ENCODE measurements around the gene KLHL21.
"Not testable (repeated sequence)": the region's sequence is repeated elsewhere in the genome, so short reads cannot be mapped to it uniquely, and the experiment has no call there.

The KLHL21 gene

GRCh38 chr1:6602669-6603237 is at the start of gene KLHL21:
Gene KLHL21 (minus strand): TSS chr1:6602869. CDS start chr1:6602817, 52 bp downstream.
- peak; percentile 76 for DNase-seq

- DNase-seq: no peak
Measured at GRCh38 chr1:6651909-6652308, 49.2 kb upstream of the KLHL21 start.

GRCh38 chr1:6648556-6648955 is 45.9 kb upstream of the KLHL21 start:
- no peak for DNase-seq

GRCh38 chr1:6646499-6647148 is 44.0 kb upstream of the KLHL21 start:
- no peak for DNase-seq

- no peak for DNase-seq
Measured at GRCh38 chr1:6645018-6645417, 42.3 kb upstream of the KLHL21 start.

GRCh38 chr1:6640867-6641266 is 38.2 kb upstream of the KLHL21 start:
- DNase-seq: not testable (repeated sequence)

GRCh38 chr1:6638226-6638625 is 35.6 kb upstream of the KLHL21 start:
- no peak for DNase-seq

- no peak for DNase-seq
Measured at GRCh38 chr1:6637770-6638169, 35.1 kb upstream of the KLHL21 start.

- not testable (repeated sequence) for DNase-seq
Measured at GRCh38 chr1:6636778-6637177, 34.1 kb upstream of the KLHL21 start.

GRCh38 chr1:6635910-6636760 is 33.5 kb upstream of the KLHL21 start:
- DNase-seq: no peak

- no peak for DNase-seq
Measured at GRCh38 chr1:6635161-6635909, 32.7 kb upstream of the KLHL21 start.

GRCh38 chr1:6634371-6635052 is 31.8 kb upstream of the KLHL21 start:
- no peak for DNase-seq

GRCh38 chr1:6632588-6633514 is 30.2 kb upstream of the KLHL21 start:
- no peak for DNase-seq

- no peak for DNase-seq
Measured at GRCh38 chr1:6631058-6631457, 28.4 kb upstream of the KLHL21 start.

GRCh38 chr1:6630027-6630426 is 27.4 kb upstream of the KLHL21 start:
- no peak for DNase-seq

- no peak for DNase-seq
Measured at GRCh38 chr1:6628971-6629479, 26.4 kb upstream of the KLHL21 start.

GRCh38 chr1:6627841-6628545 is 25.3 kb upstream of the KLHL21 start:
- DNase-seq: no peak

GRCh38 chr1:6627031-6627430 is 24.4 kb upstream of the KLHL21 start:
- no peak for DNase-seq

- no peak for DNase-seq
Measured at GRCh38 chr1:6625584-6626149, 23.0 kb upstream of the KLHL21 start.

Data from GOT3 (cell line).